ENCODE data around the gene PLPPR3.
"Not testable (repeated sequence)": the region's sequence is repeated elsewhere in the genome, so short reads cannot be mapped to it uniquely, and the experiment has no call there.

The PLPPR3 gene

GRCh38 chr19:853014-853585 is 31.3 kb upstream of the PLPPR3 start:
- no peak for DNase-seq

- no peak for DNase-seq
Measured at GRCh38 chr19:852136-853013, 30.6 kb upstream of the PLPPR3 start, which contains the start of gene ELANE. ELANE (plus strand) TSS chr19:852303; CDS start chr19:852329, 26 bp downstream.

GRCh38 chr19:850979-851335 is 29.2 kb upstream of the PLPPR3 start:
- no peak for DNase-seq

- DNase-seq = no peak
Measured at GRCh38 chr19:850221-850978, 28.6 kb upstream of the PLPPR3 start.

- DNase-seq = not testable (repeated sequence)
Measured at GRCh38 chr19:849195-849594, 27.4 kb upstream of the PLPPR3 start.

- no peak for DNase-seq
Measured at GRCh38 chr19:848386-848921, 26.7 kb upstream of the PLPPR3 start.

GRCh38 chr19:845707-846521 is 24.2 kb upstream of the PLPPR3 start:
- DNase-seq = no peak

- no peak for DNase-seq
Measured at GRCh38 chr19:844546-844971, 22.8 kb upstream of the PLPPR3 start.

- DNase-seq = no peak
Measured at GRCh38 chr19:843836-844545, 22.2 kb upstream of the PLPPR3 start.

- DNase-seq = no peak
Measured at GRCh38 chr19:843180-843835, 21.6 kb upstream of the PLPPR3 start.

GRCh38 chr19:842802-843179 is 21.0 kb upstream of the PLPPR3 start:
- not testable (repeated sequence) for DNase-seq

GRCh38 chr19:840519-841206 is 18.9 kb upstream of the PLPPR3 start, which contains the start of gene PRTN3:
PRTN3 (plus strand) TSS chr19:840999; CDS start chr19:841009, 10 bp downstream.
- DNase-seq = no peak

GRCh38 chr19:835210-835810 is 13.6 kb upstream of the PLPPR3 start:
- DNase-seq = no peak

GRCh38 chr19:834216-834615 is 12.5 kb upstream of the PLPPR3 start:
- no peak for DNase-seq

GRCh38 chr19:831407-832369 is 9.9 kb upstream of the PLPPR3 start:
- no peak for DNase-seq

- no peak for DNase-seq
Measured at GRCh38 chr19:829129-829758, 7.5 kb upstream of the PLPPR3 start.

- no peak for DNase-seq
Measured at GRCh38 chr19:827710-828321, 6.1 kb upstream of the PLPPR3 start, which contains the start of gene AZU1. AZU1 (plus strand) TSS chr19:827837; CDS start chr19:827847, 10 bp downstream.

GRCh38 chr19:827314-827709 is 5.6 kb upstream of the PLPPR3 start:
- no peak for DNase-seq
